ENCODE data around the gene SGPP2. TPM values are rescaled to one million over a fixed set of nuclear protein-coding genes. Genes with fewer than 3 reads are reported as not detected.

Gene SGPP2
- total RNA-seq, 1 experiment from 2014 or later, result not detected

GRCh38 chr2:222413295-222413911, 10.9 kb upstream of the SGPP2 start:
- peaks cover 2 to 9% of the 10 kb centered on the region in 2 experiments; a peak in 3 of 4 replicates for H3K4me1 Mint-ChIP-seq

More at GRCh38 chr2:222413295-222413911, 10.9 kb upstream of the SGPP2 start:
- Histone ChIP-seq H3K9ac (ENCODE audit: extremely low read depth, insufficient read length, low read length) (no peak overlapping the region), H3K9me3 (ENCODE audit: control insufficient read depth, low read depth, low read length) (no peaks in the 10 kb centered on the region), H3K14ac (ENCODE audit: insufficient read depth, low read length) (no peak overlapping the region), H3K18ac (ENCODE audit: insufficient read length, low read depth, low read length) (no peak overlapping the region), H3K56ac (ENCODE audit: insufficient read length, low read depth, low read length) (no peak overlapping the region), H3K23ac (ENCODE audit: insufficient read length, low read depth, low read length) (no peak overlapping the region), H3K4me2 (ENCODE audit: insufficient read depth, insufficient read length, low read length) (no peak overlapping the region), H2BK120ac (ENCODE audit: low read depth, low read length, poor library complexity, severe bottlenecking) (no peak overlapping the region), H3T11ph (ENCODE audit: low read length) (no peak overlapping the region), H3K79me1 (ENCODE audit: insufficient read depth, low read depth, low read length, poor library complexity, severe bottlenecking) (no peaks in the 10 kb centered on the region), H3K27ac (ENCODE audit: insufficient read length, low read depth, low read length) (no peak overlapping the region), H2AFZ (ENCODE audit: low read length) (no peak overlapping the region), H3K27me3 (ENCODE audit: insufficient read depth, low read length) (no peaks in the 10 kb centered on the region), H3K4ac (ENCODE audit: low read depth, low read length) (no peak overlapping the region), H4K5ac (ENCODE audit: insufficient read length, low read depth, low read length) (no peak overlapping the region), H3K79me2 (ENCODE audit: insufficient read depth, low read length) (no peaks in the 10 kb centered on the region; the same call in 1 of the 2 replicates), H2BK15ac (ENCODE audit: low read depth, low read length) (no peak overlapping the region), H3K23me2 (ENCODE audit: insufficient read length, low read depth, low read length, poor library complexity, severe bottlenecking) (no peaks in the 10 kb centered on the region), H4K91ac (ENCODE audit: insufficient read length, low read depth, low read length) (no peak overlapping the region), H3K4me1 (ENCODE audit: insufficient read depth, low read length) (no peaks in the 10 kb centered on the region), H4K8ac (replicated peaks; ENCODE audit: insufficient read length, low read depth, low read length) (no peak overlapping the region), H2BK20ac (ENCODE audit: low read depth, low read length, poor library complexity, severe bottlenecking) (no peak overlapping the region), H2AK5ac (ENCODE audit: insufficient read length, low read length) (no peak overlapping the region), H2BK5ac (ENCODE audit: insufficient read length, low read length) (no peak overlapping the region), H2BK12ac (ENCODE audit: insufficient read length, low read depth, low read length) (no peak overlapping the region), H4K20me1 (ENCODE audit: control insufficient read depth, insufficient read depth, insufficient read length) (no peaks in the 10 kb centered on the region)
- no peak overlapping the region for H3K4me3 Mint-ChIP-seq
- WGBS (ENCODE audit: extremely low coverage, insufficient read length, low lambda C conversion rate), result no CpG with 5 or more reads among the region's 1 CpG
- no peak for DNase-seq
- H3K27me3 Mint-ChIP-seq (ENCODE audit: low read depth), result peaks cover 25% of the 10 kb centered on the region
- peaks cover 8 to 12% (median 10%) of the 10 kb centered on the region in 3 experiments; a peak in 6 of 7 replicates for H3K36me3 Mint-ChIP-seq (ENCODE audit: insufficient read depth in 1 of 3, low read depth in 3 of 3)
- peaks cover 42 to 46% of the 10 kb centered on the region in 2 experiments for H3K9me3 Mint-ChIP-seq
- no peak for TF ChIP-seq CTCF (conservative IDR thresholded peaks at IDR 0.05)
- H3K27ac Mint-ChIP-seq, result no peak overlapping the region

Data from H9 (cell line).